WTC11 (cell line): ENCODE results near the gene SPRYD3.

ENCODE experiments used
- ATF1 ChIP-seq: sonication (generic); formaldehyde crosslinking; IDR thresholded peaks from 2 replicates; pipeline ENCODE4 v1.8.1; 2023; ENCODE audit warnings: mild to moderate bottlenecking, moderate library complexity, missing genetic modification reagents
- MLX ChIP-seq: sonication (generic); formaldehyde crosslinking; IDR thresholded peaks from 2 replicates; pipeline ENCODE4 v1.8.1; 2023; ENCODE audit warnings: mild to moderate bottlenecking, missing genetic modification reagents, moderate library complexity
- MXD4 ChIP-seq: fragments of 250-450 bp; sonication (Bioruptor Pico); IDR thresholded peaks from 2 replicates; pipeline ENCODE4 v1.8.0; 2021; ENCODE audit warnings: mild to moderate bottlenecking, moderate library complexity, borderline replicate concordance
- ZBTB21 ChIP-seq: sonication (generic); formaldehyde crosslinking; IDR thresholded peaks from 2 replicates; pipeline ENCODE4 v1.8.1; 2023; ENCODE audit warnings: mild to moderate bottlenecking, missing genetic modification reagents, borderline replicate concordance
- ZNF121 ChIP-seq: sonication (generic); formaldehyde crosslinking; IDR thresholded peaks from 2 replicates; pipeline ENCODE4 v1.8.0; 2023; ENCODE audit warnings: missing genetic modification reagents
- TF ChIP-seq, protein P1 (sequence below): fragments of 200-600 bp; IDR thresholded peaks from 2 replicates; pipeline ENCODE4 v1.8.0; 2022; ENCODE audit warnings: antibody characterized with exemption
- TF ChIP-seq, protein P2 (sequence below): sonication (generic); formaldehyde crosslinking; IDR thresholded peaks from 2 replicates; pipeline ENCODE4 v1.8.0; 2022; ENCODE audit warnings: mild to moderate bottlenecking, missing genetic modification reagents
- TF ChIP-seq, protein P3 (sequence below): sonication (generic); formaldehyde crosslinking; IDR thresholded peaks from 2 replicates; pipeline ENCODE4 v1.8.1; 2022; ENCODE audit warnings: missing genetic modification reagents, borderline replicate concordance

DNA sequence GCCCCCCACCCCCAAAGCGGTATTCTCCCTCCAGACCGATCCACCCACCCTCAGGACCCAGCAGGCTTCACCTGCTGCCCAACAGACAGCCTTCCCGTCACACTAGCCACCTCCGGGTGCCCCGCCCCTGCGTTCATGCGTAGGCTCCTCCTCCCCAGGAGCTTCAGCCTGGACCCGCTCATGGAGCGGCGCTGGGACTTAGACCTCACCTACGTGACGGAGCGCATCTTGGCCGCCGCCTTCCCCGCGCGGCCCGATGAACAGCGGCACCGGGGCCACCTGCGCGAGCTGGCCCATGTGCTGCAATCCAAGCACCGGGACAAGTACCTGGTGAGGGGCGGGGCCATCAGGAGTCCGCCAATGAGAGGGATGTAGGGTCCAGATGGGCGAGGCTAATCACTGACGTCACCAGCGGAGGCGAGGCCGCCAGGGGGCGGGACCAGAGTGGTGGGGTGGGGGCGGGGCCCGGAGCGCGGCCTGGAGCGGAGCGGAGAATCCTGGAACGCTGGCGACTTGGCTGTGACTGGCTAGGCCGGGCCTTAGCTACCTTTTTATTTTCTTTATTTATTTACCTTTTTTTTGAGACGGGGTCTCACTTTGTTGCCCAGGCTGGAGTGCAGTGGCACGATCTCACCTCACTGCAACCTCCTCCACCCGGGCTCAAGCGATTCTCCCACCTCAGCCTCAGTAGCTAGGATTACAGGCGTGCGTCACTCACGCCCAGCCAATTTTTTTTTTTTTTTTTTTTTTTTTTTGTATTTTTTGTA, 24.9 kb downstream of the SPRYD3 start:
- TF ChIP-seq MLX (CRISPR knock-in tag): no peak
- TF ChIP-seq, protein P1, sequence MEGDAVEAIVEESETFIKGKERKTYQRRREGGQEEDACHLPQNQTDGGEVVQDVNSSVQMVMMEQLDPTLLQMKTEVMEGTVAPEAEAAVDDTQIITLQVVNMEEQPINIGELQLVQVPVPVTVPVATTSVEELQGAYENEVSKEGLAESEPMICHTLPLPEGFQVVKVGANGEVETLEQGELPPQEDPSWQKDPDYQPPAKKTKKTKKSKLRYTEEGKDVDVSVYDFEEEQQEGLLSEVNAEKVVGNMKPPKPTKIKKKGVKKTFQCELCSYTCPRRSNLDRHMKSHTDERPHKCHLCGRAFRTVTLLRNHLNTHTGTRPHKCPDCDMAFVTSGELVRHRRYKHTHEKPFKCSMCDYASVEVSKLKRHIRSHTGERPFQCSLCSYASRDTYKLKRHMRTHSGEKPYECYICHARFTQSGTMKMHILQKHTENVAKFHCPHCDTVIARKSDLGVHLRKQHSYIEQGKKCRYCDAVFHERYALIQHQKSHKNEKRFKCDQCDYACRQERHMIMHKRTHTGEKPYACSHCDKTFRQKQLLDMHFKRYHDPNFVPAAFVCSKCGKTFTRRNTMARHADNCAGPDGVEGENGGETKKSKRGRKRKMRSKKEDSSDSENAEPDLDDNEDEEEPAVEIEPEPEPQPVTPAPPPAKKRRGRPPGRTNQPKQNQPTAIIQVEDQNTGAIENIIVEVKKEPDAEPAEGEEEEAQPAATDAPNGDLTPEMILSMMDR: no peak
- no peak for TF ChIP-seq ATF1 (CRISPR knock-in tag)
- TF ChIP-seq MXD4 (CRISPR knock-in tag): no peak
- TF ChIP-seq ZNF121 (CRISPR knock-in tag): peak; percentile 43; the same call in 1 of the 2 replicates
- 0 out of 2 replicates have a peak, but pooled peaks have one; percentile 46 for TF ChIP-seq ZBTB21 (CRISPR knock-in tag)
- TF ChIP-seq, protein P2, sequence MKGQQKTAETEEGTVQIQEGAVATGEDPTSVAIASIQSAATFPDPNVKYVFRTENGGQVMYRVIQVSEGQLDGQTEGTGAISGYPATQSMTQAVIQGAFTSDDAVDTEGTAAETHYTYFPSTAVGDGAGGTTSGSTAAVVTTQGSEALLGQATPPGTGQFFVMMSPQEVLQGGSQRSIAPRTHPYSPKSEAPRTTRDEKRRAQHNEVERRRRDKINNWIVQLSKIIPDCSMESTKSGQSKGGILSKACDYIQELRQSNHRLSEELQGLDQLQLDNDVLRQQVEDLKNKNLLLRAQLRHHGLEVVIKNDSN: no peak
- TF ChIP-seq, protein P3, sequence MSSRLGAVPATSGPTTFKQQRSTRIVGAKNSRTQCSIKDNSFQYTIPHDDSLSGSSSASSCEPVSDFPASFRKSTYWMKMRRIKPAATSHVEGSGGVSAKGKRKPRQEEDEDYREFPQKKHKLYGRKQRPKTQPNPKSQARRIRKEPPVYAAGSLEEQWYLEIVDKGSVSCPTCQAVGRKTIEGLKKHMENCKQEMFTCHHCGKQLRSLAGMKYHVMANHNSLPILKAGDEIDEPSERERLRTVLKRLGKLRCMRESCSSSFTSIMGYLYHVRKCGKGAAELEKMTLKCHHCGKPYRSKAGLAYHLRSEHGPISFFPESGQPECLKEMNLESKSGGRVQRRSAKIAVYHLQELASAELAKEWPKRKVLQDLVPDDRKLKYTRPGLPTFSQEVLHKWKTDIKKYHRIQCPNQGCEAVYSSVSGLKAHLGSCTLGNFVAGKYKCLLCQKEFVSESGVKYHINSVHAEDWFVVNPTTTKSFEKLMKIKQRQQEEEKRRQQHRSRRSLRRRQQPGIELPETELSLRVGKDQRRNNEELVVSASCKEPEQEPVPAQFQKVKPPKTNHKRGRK: no peak
